GM12878 (cell line): ENCODE data around the gene NCKAP5. TPM values are rescaled to one million over a fixed set of nuclear protein-coding genes. Genes with fewer than 3 reads are reported as not detected.

Source experiments
- ATAC-seq: fragments of 200-7000 bp; cut with Tn5 transposase; 3 replicates; pipeline ENCODE4 v1.9.1; 2020; ENCODE audit warnings: mild to moderate bottlenecking, moderate library complexity
- BruUV-seq: library from RNA; stranded (reverse); fragments of 400-500 nt; replicated peaks from 2 replicates; lab custom pipeline; 2021; lab: Mats Ljungman, UMichigan
- CTCF ChIA-PET: fragments of 300-600 bp; sonication (Branson Sonifier 250); formaldehyde crosslinking; extraction: SDS; loops from one replicate; lab custom pipeline; 2021; ENCODE audit warnings: inconsistent platforms; lab: Yijun Ruan, JAX
- POLR2A ChIA-PET: fragments of 350-600 bp; formaldehyde crosslinking; extraction: SDS; loops from one replicate; lab custom pipeline; 2021; ENCODE audit warnings: inconsistent platforms; lab: Charles Lee
- RAD21 ChIA-PET: fragments of 300-600 bp; sonication (Branson Sonifier 250); formaldehyde crosslinking; loops from one replicate; lab custom pipeline; 2023; ENCODE audit warnings: antibody characterized with exemption; ENCODE audit not compliant: unreplicated experiment; lab: Charles Lee
- SMC1A ChIA-PET: fragments of 300-600 bp; sonication (Branson Sonifier 250); formaldehyde crosslinking; loops from one replicate; lab custom pipeline; 2023; ENCODE audit not compliant: unreplicated experiment, uncharacterized antibody; lab: Charles Lee
- DNase-seq: peaks from one replicate; pipeline ENCODE4 v3.0.0-alpha.2; 2011; ENCODE audit warnings: low read depth, low spot score
- FAIRE-seq: peaks from 3 replicates; lab custom pipeline; 2011; peaks lifted over from hg19 to GRCh38; lab: Jason Lieb, UNC
- H2AFZ ChIP-seq: 2 replicates; pipeline ENCODE4 v1.6.0; 2011; ENCODE audit warnings: low read depth, low read length, control low read depth; ENCODE audit not compliant: control insufficient read depth
- H3K27ac ChIP-seq: 2 replicates; pipeline ENCODE4 v1.5.1; 2011; ENCODE audit warnings: control low read depth; ENCODE audit not compliant: control insufficient read depth, insufficient read depth
- H3K27me3 ChIP-seq, 2 experiments: replicated peaks in 1 of 2; 2 replicates each; pipeline versions ENCODE4 v1.6.0 to v1.6.1; 2011; ENCODE audit warnings: low read length in 1 of 2; ENCODE audit not compliant: control insufficient read depth in 2 of 2, insufficient read depth in 2 of 2
- H3K36me3 ChIP-seq, 2 experiments: 2 replicates each; pipeline ENCODE4 v1.5.1; 2011; ENCODE audit warnings: low read length in 1 of 2; ENCODE audit not compliant: control insufficient read depth in 2 of 2, insufficient read depth in 2 of 2
- H3K4me1 ChIP-seq: 2 replicates; pipeline ENCODE4 v1.6.1; 2011; ENCODE audit warnings: mild to moderate bottlenecking, low read length, moderate library complexity, mixed read lengths; ENCODE audit not compliant: control insufficient read depth, insufficient read depth
- H3K4me2 ChIP-seq: 2 replicates; pipeline ENCODE4 v1.6.0; 2011; ENCODE audit warnings: control low read depth; ENCODE audit not compliant: control insufficient read depth, insufficient read depth
- H3K4me3 ChIP-seq: fragments of 200-600 bp; sonication (generic); 2 replicates; pipeline ENCODE4 v1.5.1; 2016
- H3K79me2 ChIP-seq: 2 replicates; pipeline ENCODE4 v1.6.0; 2011; ENCODE audit warnings: low read length; ENCODE audit not compliant: control insufficient read depth, insufficient read depth
- H3K9ac ChIP-seq: 2 replicates; pipeline ENCODE4 v1.8.0; 2011; ENCODE audit warnings: low read length, control low read depth, mixed read lengths; ENCODE audit not compliant: control insufficient read depth, insufficient read depth
- H3K9me3 ChIP-seq: replicated peaks from 3 replicates; pipeline ENCODE4 v1.5.1; 2011; ENCODE audit warnings: mild to moderate bottlenecking, low read length; ENCODE audit not compliant: control insufficient read depth, insufficient read depth
- H4K20me1 ChIP-seq: 2 replicates; pipeline ENCODE4 v1.6.0; 2011; ENCODE audit not compliant: control insufficient read depth, insufficient read depth
- CTCF ChIP-seq, 3 experiments: IDR thresholded peaks in 2 of 3; conservative IDR thresholded peaks in 1 of 3; 2 replicates each; pipeline ENCODE4 v1.5.1; 2011; ENCODE audit warnings: low read depth in 3 of 3, low read length in 3 of 3, mild to moderate bottlenecking in 3 of 3, control low read depth in 2 of 3, moderate library complexity in 2 of 3, inconsistent platforms in 1 of 3, mixed read lengths in 1 of 3; ENCODE audit not compliant: control insufficient read depth in 2 of 3, insufficient read depth in 1 of 3; ENCODE audit errors: extremely low read depth in 1 of 3
- RAD21 ChIP-seq: IDR thresholded peaks from 2 replicates; pipeline ENCODE4 v1.6.1; 2011; ENCODE audit warnings: mild to moderate bottlenecking, low read depth, low read length, moderate library complexity; ENCODE audit not compliant: insufficient read depth
- SMC3 ChIP-seq: IDR thresholded peaks from 2 replicates; pipeline ENCODE4 v1.6.1; 2011; ENCODE audit warnings: low read length, improper control_type of control experiment, borderline replicate concordance
- ZSCAN29 ChIP-seq: fragments of 450-650 bp; IDR thresholded peaks from 2 replicates; pipeline ENCODE4 v1.6.1; 2017; ENCODE audit warnings: mild to moderate bottlenecking, moderate library complexity
- WGBS: methylation state at CpG from one replicate; pipeline ENCODE4 v1.1.6; 2016; ENCODE audit warnings: low lambda C conversion rate; ENCODE audit not compliant: insufficient replicate concordance, insufficient coverage; ENCODE audit errors: missing lambda C conversion rate; 5-methylcytosine and 5-hydroxymethylcytosine counted together
- in situ Hi-C: fragments of 300-500 bp; cut with MboI; formaldehyde crosslinking; loops from 9 replicates; pipeline ENCODE4 v1.14.3; 2018; ENCODE audit warnings: mixed read lengths
- intact Hi-C: fragments of 100-400 bp; cut with micrococcal nuclease; formaldehyde crosslinking; loops from one replicate; pipeline ENCODE4 v1.14.2; 2022; ENCODE audit not compliant: unreplicated experiment
- polyA plus RNA-seq, 11 experiments: library from polyadenylated mRNA; depleted of rRNA in 4 of 11; unstranded in 6 of 11; stranded (reverse) in 5 of 11; fragments of >200 nt; fragmentation: Nextera tagmentation in 4 of 11; fragmentation: Illumina TruSeq in 1 of 11; extraction: Ambion mirVana in 4 of 11; extraction: Trizol in 1 of 11; gene quantifications; 1 replicate in 1 of 11; 2 replicates in 10 of 11; pipeline versions ENCODE4 v1.2.1 to v1.2.3, GENCODE V29; 2011 to 2016; ENCODE audit warnings: inconsistent platforms in 2 of 11, missing spikeins in 2 of 11, low read depth in 1 of 11
- total RNA-seq, 4 experiments: library from RNA; depleted of rRNA in 3 of 4; stranded (reverse); fragments of >200 nt in 3 of 4; fragmentation: Illumina TruSeq in 1 of 4; extraction: Trizol in 1 of 4; gene quantifications; 2 replicates each; pipeline versions ENCODE4 v1.2.1 to v1.2.3, GENCODE V29; 2013 to 2021

The NCKAP5 gene
- total and polyA plus RNA-seq, 10 of the 15 experiments (the other 5 are each of a cell fraction or from before 2014, with no cell fraction given): 0.06 to 0.44 (median 0.16) TPM

- Histone ChIP-seq H2AFZ (no peak overlapping the region), H3K27ac (no peak overlapping the region), H3K4me1 (no peaks in the 10 kb centered on the region), H3K36me3 (no peaks in the 10 kb centered on the region)
- peak; percentile 80 for ATAC-seq
- SMC1A ChIA-PET: interaction anchor here (0.5 to 4.5 kb wide), 36 partner anchors 19 to 1014 kb away, joined by 3 to 46 read pairs (median 4); no protein-coding TSS in a partner anchor
- TF ChIP-seq SMC3: peak; percentile 60; the same call in 1 of the 2 replicates
- TF ChIP-seq CTCF (IDR thresholded peaks at IDR 0.05 in 2 of 3, conservative IDR thresholded peaks at IDR 0.05 in 1 of 3; ENCODE audit: control insufficient read depth in 2 of 3, extremely low read depth in 1 of 3, insufficient read depth in 1 of 3, low read depth in 3 of 3, low read length in 3 of 3): peak; percentile 58 to 65 (median 59); a peak in 5 of 6 replicates
- peak; percentile 50 for TF ChIP-seq RAD21
- no peak for TF ChIP-seq ZSCAN29
- TF ChIP-seq, all 136 proteins: peak for 3
- H3K27me3 ChIP-seq: no peaks in the 10 kb centered on the region; a peak in 1 of 4 replicates
- no peak overlapping the region for H3K4me2 ChIP-seq
- 12% methylated on average over 3 of the region's 3 CpGs for WGBS
- ChIA-PET RAD21 (interaction anchor here (0.5 to 3.8 kb wide), 26 partner anchors 28 to 1013 kb away, joined by 3 to 38 read pairs (median 4); no protein-coding TSS in a partner anchor), CTCF (interaction anchor here (0.6 to 3.8 kb wide), 51 partner anchors 15 to 1293 kb away, joined by 3 to 58 read pairs (median 5); no protein-coding TSS in a partner anchor), POLR2A (interaction anchor here (1.4 kb wide), 2 partner anchors 138 to 140 kb away, joined by 3 read pairs; no protein-coding TSS in a partner anchor)
- peak; percentile 83 for FAIRE-seq
- intact Hi-C loops (loop anchor here (1.0 to 5.0 kb wide), 6 partner anchors 62 to 1014 kb away; no protein-coding TSS in a partner anchor), in situ Hi-C loops (loop anchor here (25.0 kb wide), 1 partner anchor 1024 kb away; no protein-coding TSS in a partner anchor)
- no peaks in the 10 kb centered on the region for H3K79me2 ChIP-seq
- DNase-seq: no peak
- no peak overlapping the region for H3K4me3 ChIP-seq
- H3K9me3 ChIP-seq: no peaks in the 10 kb centered on the region
- no peak overlapping the region for H3K9ac ChIP-seq
- BruUV-seq: no TSS peak
- no peaks in the 10 kb centered on the region for H4K20me1 ChIP-seq
These were observed 7.0 kb downstream of the NCKAP5 start for GRCh38 chr2:133561045-133561852.
